Stimulated activated CD4-positive, alpha-beta T cell treated with anti-CD3 and anti-CD28 coated beads, Interleukin-4, amount 100 ng/mL, for 48 hours (primary cell): Measurements from ENCODE around the gene CSTF1.
A peak's percentile ranks its signal among the peaks of the same experiment; 100 is the strongest.
"Not testable (repeated sequence)": the region's sequence is repeated elsewhere in the genome, so short reads cannot be mapped to it uniquely, and the experiment has no call there.

ENCODE experiments used
- DNase-seq, 2 donors: peaks; one replicate each; pipeline ENCODE4 v3.0.0-alpha.2; 2020; ENCODE audit warnings: low read depth in 2 of 2

The CSTF1 gene

GRCh38 chr20:56409521-56409920 lies 17.1 kb downstream of the CSTF1 start:
- DNase-seq, result no peak

GRCh38 chr20:56409956-56410355 lies 17.5 kb downstream of the CSTF1 start:
- no peak for DNase-seq

- not testable (repeated sequence) for DNase-seq
Observed at GRCh38 chr20:56411287-56411686, 18.8 kb downstream of the CSTF1 start.

GRCh38 chr20:56411759-56412472 lies 19.5 kb downstream of the CSTF1 start, which contains the start of gene CASS4:
TSS of gene CASS4 (plus strand) at chr20:56412260. CDS start at chr20:56412459, 199 bp downstream.
- no peak for DNase-seq

- no peak for DNase-seq
Observed at GRCh38 chr20:56412473-56412790, 20.0 kb downstream of the CSTF1 start.

GRCh38 chr20:56412949-56413348 lies 20.5 kb downstream of the CSTF1 start:
- DNase-seq, result no peak

GRCh38 chr20:56414842-56415765 lies 22.7 kb downstream of the CSTF1 start:
- peak; percentile 52 to 62 for DNase-seq

GRCh38 chr20:56417402-56417801 lies 25.0 kb downstream of the CSTF1 start:
- no peak for DNase-seq

GRCh38 chr20:56417911-56418310 lies 25.5 kb downstream of the CSTF1 start:
- no peak for DNase-seq

GRCh38 chr20:56418385-56418861 lies 26.0 kb downstream of the CSTF1 start:
- no peak for DNase-seq

GRCh38 chr20:56420028-56420427 lies 27.6 kb downstream of the CSTF1 start:
- DNase-seq, result no peak

GRCh38 chr20:56420940-56421688 lies 28.7 kb downstream of the CSTF1 start:
- DNase-seq, result no peak

- DNase-seq, result no peak
Observed at GRCh38 chr20:56422076-56422823, 29.8 kb downstream of the CSTF1 start.

- no peak for DNase-seq
Observed at GRCh38 chr20:56422824-56423189, 30.4 kb downstream of the CSTF1 start.

GRCh38 chr20:56423211-56423610 lies 30.8 kb downstream of the CSTF1 start:
- no peak for DNase-seq

GRCh38 chr20:56423886-56424285 lies 31.4 kb downstream of the CSTF1 start:
- no peak for DNase-seq

GRCh38 chr20:56424931-56425330 lies 32.5 kb downstream of the CSTF1 start:
- DNase-seq, result no peak

- DNase-seq, result no peak
Observed at GRCh38 chr20:56426026-56426425, 33.6 kb downstream of the CSTF1 start.

GRCh38 chr20:56426926-56427325 lies 34.5 kb downstream of the CSTF1 start:
- DNase-seq, result no peak

GRCh38 chr20:56427797-56428196 lies 35.4 kb downstream of the CSTF1 start:
- DNase-seq, result no peak

GRCh38 chr20:56428410-56428809 lies 36.0 kb downstream of the CSTF1 start:
- DNase-seq, result no peak
